Tibial artery (tissue), 4 donors: ENCODE results near the gene DLEC1.

ENCODE experiments used
- DNase-seq, 2 donors: peaks; one replicate each; pipeline ENCODE4 v3.0.0-alpha.2; 2019
- H3K27ac ChIP-seq, 2 donors: fragments of 200-600 bp; sonication (generic) in 1 of 2; 1 replicate in 1 of 2; 2 replicates in 1 of 2; pipeline ENCODE4 v1.5.1; 2018 to 2019; ENCODE audit warnings: mild to moderate bottlenecking in 1 of 2
- H3K27me3 ChIP-seq, 2 donors: fragments of 200-600 bp; sonication (generic) in 1 of 2; one replicate each; pipeline versions ENCODE4 v1.5.1 to v1.6.0; 2016 to 2019
- H3K36me3 ChIP-seq, 3 donors: fragments of 200-600 bp; sonication (generic) in 2 of 3; one replicate each; pipeline ENCODE4 v1.5.1; 2016 to 2019; ENCODE audit warnings: mild to moderate bottlenecking in 2 of 3
- H3K4me1 ChIP-seq, 4 donors: fragments of 200-600 bp; sonication (generic) in 2 of 4; 1 replicate in 3 of 4; 2 replicates in 1 of 4; pipeline ENCODE4 v1.5.1; 2016 to 2019
- H3K4me3 ChIP-seq, 2 donors: fragments of 200-600 bp; sonication (generic) in 1 of 2; 1 replicate in 1 of 2; 2 replicates in 1 of 2; pipeline ENCODE4 v1.5.1; 2018 to 2019; ENCODE audit warnings: mild to moderate bottlenecking in 2 of 2
- H3K9me3 ChIP-seq, 3 donors: fragments of 200-600 bp; sonication (generic) in 1 of 3; one replicate each; pipeline ENCODE4 v1.5.1; 2016 to 2019
- CTCF ChIP-seq, 2 experiments: fragments of 200-600 bp in 1 of 2; fragments of 450-650 bp in 1 of 2; IDR thresholded peaks; one replicate each; pipeline ENCODE4 v1.5.1; 2017 to 2019; ENCODE audit warnings: antibody characterized with exemption in 2 of 2, mild to moderate bottlenecking in 1 of 2, moderate library complexity in 1 of 2
- intact Hi-C: fragments of 100-400 bp; cut with DNase I; formaldehyde crosslinking; loops from one replicate; pipeline ENCODE4 v1.15.0; 2023; ENCODE audit warnings: low total_unique reads

The DLEC1 gene

GRCh38 chr3:38142959-38143358, 104.0 kb downstream of the DLEC1 start:
- intact Hi-C loops, result no loop called here
- Histone ChIP-seq H3K9me3 (no peaks in the 10 kb centered on the region), H3K27ac (no peak overlapping the region), H3K4me1 (peaks cover 0 to 23% (median 15%) of the 10 kb centered on the region in 4 donors), H3K4me3 (no peak overlapping the region), H3K27me3 (no peaks in the 10 kb centered on the region), H3K36me3 (peaks cover 8 to 22% (median 18%) of the 10 kb centered on the region in 3 donors)
- no peak for TF ChIP-seq CTCF (IDR thresholded peaks at IDR 0.05)
- DNase-seq, result no peak

GRCh38 chr3:38143511-38143910, 104.5 kb downstream of the DLEC1 start:
- Histone ChIP-seq H3K27me3 (no peaks in the 10 kb centered on the region), H3K4me1 (peaks cover 0 to 20% (median 12%) of the 10 kb centered on the region in 4 donors), H3K36me3 (peaks cover 8 to 22% (median 18%) of the 10 kb centered on the region in 3 donors), H3K4me3 (no peak overlapping the region), H3K9me3 (no peaks in the 10 kb centered on the region), H3K27ac (no peak overlapping the region)
- TF ChIP-seq CTCF (IDR thresholded peaks at IDR 0.05), result no peak
- intact Hi-C loops, result no loop called here
- peak in 1 of 2 donors; percentile 41 for DNase-seq

- TF ChIP-seq CTCF (IDR thresholded peaks at IDR 0.05), result no peak
- intact Hi-C loops, result no loop called here
- Histone ChIP-seq H3K4me3 (no peak overlapping the region), H3K9me3 (no peaks in the 10 kb centered on the region), H3K27ac (no peak overlapping the region), H3K36me3 (peaks cover 4 to 12% (median 12%) of the 10 kb centered on the region in 3 donors), H3K27me3 (no peaks in the 10 kb centered on the region), H3K4me1 (no peaks in the 10 kb centered on the region)
- no peak for DNase-seq
These were observed 107.5 kb downstream of the DLEC1 start for GRCh38 chr3:38146504-38146903.

GRCh38 chr3:38147421-38147820, 108.4 kb downstream of the DLEC1 start:
- no peak for TF ChIP-seq CTCF (IDR thresholded peaks at IDR 0.05)
- H3K27ac ChIP-seq, result no peak overlapping the region
- no peak for DNase-seq
- H3K4me3 ChIP-seq, result no peak overlapping the region
- H3K4me1 ChIP-seq, result no peaks in the 10 kb centered on the region
- H3K36me3 ChIP-seq, result peaks cover 0 to 3% (median 3%) of the 10 kb centered on the region in 3 donors
- H3K9me3 ChIP-seq, result no peaks in the 10 kb centered on the region
- H3K27me3 ChIP-seq, result no peaks in the 10 kb centered on the region
- intact Hi-C loops, result no loop called here

GRCh38 chr3:38148311-38148882, 109.4 kb downstream of the DLEC1 start:
- DNase-seq, result no peak
- Histone ChIP-seq H3K4me1 (no peaks in the 10 kb centered on the region), H3K9me3 (no peaks in the 10 kb centered on the region), H3K36me3 (no peaks in the 10 kb centered on the region), H3K27me3 (no peaks in the 10 kb centered on the region), H3K27ac (no peak overlapping the region), H3K4me3 (no peak overlapping the region)
- intact Hi-C loops, result no loop called here
- TF ChIP-seq CTCF (IDR thresholded peaks at IDR 0.05), result no peak

- TF ChIP-seq CTCF (IDR thresholded peaks at IDR 0.05), result no peak
- H3K27me3 ChIP-seq, result no peaks in the 10 kb centered on the region
- intact Hi-C loops, result no loop called here
- H3K9me3 ChIP-seq, result no peaks in the 10 kb centered on the region
- no peak for DNase-seq
- H3K27ac ChIP-seq, result no peak overlapping the region
- H3K36me3 ChIP-seq, result no peaks in the 10 kb centered on the region
- H3K4me1 ChIP-seq, result no peaks in the 10 kb centered on the region
- H3K4me3 ChIP-seq, result no peak overlapping the region
These were observed 110.7 kb downstream of the DLEC1 start for GRCh38 chr3:38149708-38150107.
